Muscle layer of colon (tissue), 2 donors: ENCODE results near the gene NMRK2.

Experiments used
- H3K27ac ChIP-seq: one replicate; pipeline ENCODE4 v1.7.0; 2013; ENCODE audit warnings: low read depth, mild to moderate bottlenecking, low read length, moderate library complexity
- H3K27me3 ChIP-seq, 2 donors: one replicate each; pipeline ENCODE4 v1.7.0; 2013; ENCODE audit warnings: low read length in 2 of 2, mild to moderate bottlenecking in 2 of 2; ENCODE audit not compliant: insufficient read depth in 2 of 2, control insufficient read depth in 1 of 2
- H3K36me3 ChIP-seq: one replicate; pipeline ENCODE4 v1.7.0; 2013; ENCODE audit warnings: mild to moderate bottlenecking, low read length; ENCODE audit not compliant: insufficient read depth
- H3K4me1 ChIP-seq: one replicate; pipeline ENCODE4 v1.7.0; 2013; ENCODE audit warnings: mild to moderate bottlenecking, low read length; ENCODE audit not compliant: insufficient read depth
- H3K4me3 ChIP-seq, 2 donors: one replicate each; pipeline ENCODE4 v1.7.0; 2013; ENCODE audit warnings: low read length in 2 of 2, low read depth in 1 of 2, mild to moderate bottlenecking in 1 of 2, moderate library complexity in 1 of 2
- H3K9ac ChIP-seq: one replicate; pipeline ENCODE4 v1.7.0; 2013; ENCODE audit warnings: low read length
- H3K9me3 ChIP-seq: one replicate; pipeline ENCODE4 v1.7.0; 2013; ENCODE audit warnings: mild to moderate bottlenecking, low read length
- donor health status: abdominal sarcoma.
- donor health status: Adenocarcinoma of cecum.

NMRK2 gene

GRCh38 chr19:3981373-3981735 lies 48.5 kb downstream of the NMRK2 start:
- H3K4me3 ChIP-seq, result no peak overlapping the region
- no peak overlapping the region for H3K9ac ChIP-seq
- H3K27me3 ChIP-seq, result no peaks in the 10 kb centered on the region
- H3K4me1 ChIP-seq, result peaks cover 25% of the 10 kb centered on the region
- H3K36me3 ChIP-seq, result peaks cover 78% of the 10 kb centered on the region
- H3K9me3 ChIP-seq, result no peaks in the 10 kb centered on the region
- H3K27ac ChIP-seq, result no peak overlapping the region

GRCh38 chr19:3981736-3982681 lies 49.1 kb downstream of the NMRK2 start:
- Histone ChIP-seq H3K9ac (no peak overlapping the region), H3K4me3 (no peak overlapping the region)

DNA sequence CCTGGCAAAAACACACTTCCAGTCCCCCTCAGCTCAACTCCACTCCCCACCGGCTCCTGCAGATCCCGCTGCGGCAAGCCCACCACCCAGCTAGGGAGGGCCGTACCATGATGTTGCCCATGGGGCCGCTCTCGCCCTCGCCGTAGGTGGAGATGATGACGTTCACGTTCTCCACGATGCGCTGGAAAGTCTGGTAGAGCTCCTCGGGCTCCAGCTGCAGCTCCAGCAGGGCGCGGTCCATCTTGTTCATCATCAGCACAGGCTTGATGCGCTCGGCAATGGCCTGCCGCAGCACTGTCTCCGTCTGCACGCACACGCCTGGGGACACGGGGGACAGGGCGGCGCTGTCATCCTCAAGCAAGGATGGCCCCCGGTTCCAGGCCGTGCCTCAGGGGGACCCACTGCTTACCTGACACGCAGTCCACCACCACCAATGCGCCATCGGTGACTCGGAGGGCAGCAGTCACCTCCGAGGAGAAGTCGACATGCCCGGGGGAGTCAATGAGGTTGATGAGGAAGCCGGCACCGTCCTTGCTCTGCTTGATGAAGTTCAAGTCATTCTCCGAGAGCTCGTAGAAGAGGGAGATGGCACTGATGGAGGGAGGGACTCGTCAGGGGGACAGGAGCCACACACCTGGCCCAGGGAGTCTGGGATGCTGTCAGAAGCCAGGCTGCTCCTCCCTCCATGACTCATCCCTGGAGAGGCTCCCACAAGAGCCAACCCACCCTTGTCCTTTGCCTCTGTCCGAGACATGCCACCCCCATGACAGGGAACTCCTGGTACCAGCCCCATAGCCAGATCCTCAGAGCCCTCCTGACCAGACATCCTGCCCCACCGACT lies 50.1 kb downstream of the NMRK2 start:
- H3K36me3 ChIP-seq, result peaks cover 62% of the 10 kb centered on the region
- H3K4me3 ChIP-seq, result peak overlapping the region in 1 of 2 donors; percentile 88
- H3K4me1 ChIP-seq, result peaks cover 37% of the 10 kb centered on the region
- no peaks in the 10 kb centered on the region for H3K27me3 ChIP-seq
- peak overlapping the region; percentile 96 for H3K27ac ChIP-seq
- no peaks in the 10 kb centered on the region for H3K9me3 ChIP-seq
- peak overlapping the region; percentile 98 for H3K9ac ChIP-seq

More at GRCh38 chr19:3981736-3982681, 49.1 kb downstream of the NMRK2 start:
- no peaks in the 10 kb centered on the region for H3K27me3 ChIP-seq
- H3K27ac ChIP-seq, result no peak overlapping the region
- peaks cover 71% of the 10 kb centered on the region for H3K36me3 ChIP-seq
- H3K4me1 ChIP-seq, result peaks cover 31% of the 10 kb centered on the region
- H3K9me3 ChIP-seq, result no peaks in the 10 kb centered on the region

GRCh38 chr19:3983542-3983914 lies 50.7 kb downstream of the NMRK2 start:
- H3K9me3 ChIP-seq, result no peaks in the 10 kb centered on the region
- peak overlapping the region; percentile 96 for H3K27ac ChIP-seq
- H3K36me3 ChIP-seq, result peaks cover 58% of the 10 kb centered on the region
- H3K4me3 ChIP-seq, result peak overlapping the region; percentile 88 to 99
- H3K9ac ChIP-seq, result peak overlapping the region; percentile 98
- no peaks in the 10 kb centered on the region for H3K27me3 ChIP-seq
- H3K4me1 ChIP-seq, result peaks cover 37% of the 10 kb centered on the region

DNA sequence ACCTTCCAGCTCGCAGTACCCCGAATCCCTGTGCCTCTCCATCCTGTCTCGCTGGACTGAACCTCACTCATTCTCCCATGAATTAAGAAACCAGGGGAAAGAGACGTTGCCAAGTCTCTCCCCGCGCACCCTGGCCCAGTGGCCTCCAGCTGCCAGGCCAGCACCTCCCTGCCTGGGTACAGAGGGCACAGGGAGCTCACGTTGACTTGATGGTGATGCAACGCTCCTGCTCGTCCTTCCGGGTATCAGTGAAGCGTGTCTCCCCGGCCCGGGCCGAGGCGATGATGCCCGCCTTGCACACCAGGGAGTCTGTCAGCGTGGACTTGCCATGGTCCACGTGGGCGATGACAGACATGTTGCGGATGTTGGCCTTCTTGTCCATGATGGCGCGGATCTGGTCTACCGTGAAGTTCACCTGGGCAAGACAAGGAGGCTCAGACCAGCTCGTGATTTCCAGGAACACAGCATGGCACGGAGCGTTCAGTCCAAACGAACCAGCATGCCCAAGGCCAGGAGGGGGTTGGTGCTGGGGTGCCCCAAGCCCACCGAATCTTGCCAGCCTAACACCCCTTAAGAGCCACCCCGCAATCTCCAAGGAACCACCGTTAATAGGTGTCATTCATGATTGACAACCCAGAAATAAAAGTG lies 51.2 kb downstream of the NMRK2 start:
- H3K9me3 ChIP-seq, result no peaks in the 10 kb centered on the region
- peaks cover 37% of the 10 kb centered on the region for H3K4me1 ChIP-seq
- H3K27ac ChIP-seq, result peak overlapping the region; percentile 96
- H3K36me3 ChIP-seq, result peaks cover 55% of the 10 kb centered on the region
- H3K4me3 ChIP-seq, result peak overlapping the region; percentile 88 to 99
- no peaks in the 10 kb centered on the region for H3K27me3 ChIP-seq
- H3K9ac ChIP-seq, result peak overlapping the region; percentile 98

- peak overlapping the region; percentile 88 to 99 for H3K4me3 ChIP-seq
- H3K9me3 ChIP-seq, result no peaks in the 10 kb centered on the region
- no peaks in the 10 kb centered on the region for H3K27me3 ChIP-seq
- H3K36me3 ChIP-seq, result peaks cover 51% of the 10 kb centered on the region
- peaks cover 37% of the 10 kb centered on the region for H3K4me1 ChIP-seq
- H3K27ac ChIP-seq, result peak overlapping the region; percentile 96
- peak overlapping the region; percentile 98 for H3K9ac ChIP-seq
These were observed 51.7 kb downstream of the NMRK2 start for GRCh38 chr19:3984584-3984907.

DNA sequence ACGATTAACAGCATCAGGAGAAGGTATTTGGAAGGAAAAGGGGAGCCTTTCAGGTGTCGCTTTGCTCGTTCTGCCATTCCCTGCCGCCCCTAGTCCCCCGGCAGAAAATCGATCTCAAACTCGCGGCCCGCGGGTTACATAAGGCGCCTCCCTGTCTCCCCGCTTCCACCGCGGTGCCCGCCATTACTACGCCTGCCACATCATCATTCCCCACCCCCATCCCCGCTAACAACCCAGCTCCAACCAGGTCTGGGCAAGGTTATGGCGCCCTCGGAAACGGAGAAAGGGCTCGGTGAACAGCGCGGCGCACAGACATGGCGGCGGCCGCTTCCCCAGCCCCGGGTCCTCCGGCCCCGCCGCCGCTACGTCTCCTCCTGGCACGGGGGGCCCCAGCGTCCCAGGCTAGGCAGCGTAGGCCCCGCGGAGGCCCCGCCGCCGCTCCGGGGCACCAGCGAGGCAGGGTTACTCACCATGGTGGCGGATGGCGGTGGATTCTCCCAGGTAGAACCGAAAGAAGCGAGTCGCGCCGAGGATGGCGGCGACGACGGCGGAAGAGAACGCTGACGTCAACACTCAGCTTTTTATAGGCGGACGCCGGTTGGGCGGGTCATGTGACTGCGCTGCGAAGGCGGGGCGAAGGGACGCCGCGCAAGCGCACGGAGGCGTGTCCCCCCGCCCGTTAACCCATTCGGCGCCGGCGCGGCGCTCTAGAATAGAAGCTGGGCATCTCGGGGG lies 52.2 kb downstream of the NMRK2 start, which contains the start of gene EEF2:
EEF2 (minus strand) TSS at position 556 of the 735 bp plus-strand sequence; CDS start at position 473, 83 bp downstream.
- Histone ChIP-seq H3K4me1 (peaks cover 37% of the 10 kb centered on the region), H3K27ac (peak within 1 kb of the TSS; percentile 96), H3K9ac (peak within 1 kb of the TSS; percentile 98), H3K27me3 (no peaks in the 10 kb centered on the region), H3K36me3 (peaks cover 45% of the 10 kb centered on the region), H3K4me3 (peak within 1 kb of the TSS; percentile 88 to 99), H3K9me3 (no peaks in the 10 kb centered on the region)

DNA sequence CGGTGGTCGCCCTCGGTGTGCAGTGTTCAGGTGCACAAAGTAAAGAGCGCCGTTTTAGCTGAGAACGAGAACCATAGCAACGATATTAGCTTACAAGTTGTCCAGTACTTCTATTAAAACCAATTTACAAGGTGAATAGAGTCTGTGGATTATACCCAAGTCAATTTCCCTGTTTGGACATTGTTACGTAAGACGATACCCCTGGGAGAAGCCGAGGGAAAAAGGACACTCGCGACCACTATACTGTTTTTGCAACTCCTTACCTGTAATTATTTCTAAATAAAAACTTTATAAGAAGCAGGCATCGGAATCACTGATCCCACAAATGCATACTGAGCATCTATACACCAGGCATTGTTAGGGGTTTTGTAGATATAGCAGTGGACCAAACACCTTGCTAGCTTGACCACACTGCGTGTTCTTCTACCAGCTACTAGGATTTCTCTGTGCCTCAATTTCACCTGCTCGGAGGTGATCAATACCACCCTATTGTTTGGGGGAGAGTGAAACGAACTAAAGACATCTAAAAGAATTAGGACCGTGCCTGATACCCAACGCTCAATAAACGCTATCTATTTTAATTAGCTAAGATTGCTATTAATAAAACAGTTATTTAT lies 52.9 kb downstream of the NMRK2 start:
- H3K36me3 ChIP-seq, result peaks cover 39% of the 10 kb centered on the region
- peaks cover 37% of the 10 kb centered on the region for H3K4me1 ChIP-seq
- peak overlapping the region; percentile 88 to 99 for H3K4me3 ChIP-seq
- no peaks in the 10 kb centered on the region for H3K9me3 ChIP-seq
- peak overlapping the region; percentile 96 for H3K27ac ChIP-seq
- H3K27me3 ChIP-seq, result no peaks in the 10 kb centered on the region
- no peak overlapping the region for H3K9ac ChIP-seq

GRCh38 chr19:3986260-3987041 lies 53.6 kb downstream of the NMRK2 start:
- Histone ChIP-seq H3K9me3 (no peaks in the 10 kb centered on the region), H3K9ac (no peak overlapping the region), H3K36me3 (peaks cover 32% of the 10 kb centered on the region), H3K4me1 (peaks cover 37% of the 10 kb centered on the region), H3K27ac (peak overlapping the region; percentile 96), H3K4me3 (peak overlapping the region; percentile 88 to 99), H3K27me3 (no peaks in the 10 kb centered on the region)
